CD4-positive, CD25-positive, alpha-beta regulatory T cell (primary cell): ENCODE data around the gene CEP20. TPM values are rescaled to one million over a fixed set of nuclear protein-coding genes. Genes with fewer than 3 reads are reported as not detected.

Experiments used
- ATAC-seq, 2 donors: fragments of 150-1000 bp; cut with Tn5 transposase; one replicate each; pipeline ENCODE4 v1.10.0; 2021; ENCODE audit warnings: low read depth in 2 of 2, moderate number of reproducible peaks in 2 of 2, moderate library complexity in 1 of 2
- DNase-seq, 3 donors: peaks; one replicate each; pipeline versions ENCODE4 v3.0.0 to v3.0.0-alpha.2; 2012 to 2022; ENCODE audit warnings: mixed read lengths in 1 of 3
- H3K27ac ChIP-seq: one replicate; pipeline ENCODE4 v1.7.0; 2013; ENCODE audit warnings: mild to moderate bottlenecking, low read length; ENCODE audit not compliant: insufficient read depth, poor library complexity, severe bottlenecking
- H3K27me3 ChIP-seq: one replicate; pipeline ENCODE4 v1.7.0; 2013; ENCODE audit warnings: low read length; ENCODE audit not compliant: control insufficient read depth, insufficient read depth
- H3K36me3 ChIP-seq: one replicate; pipeline ENCODE4 v1.7.0; 2013; ENCODE audit warnings: mild to moderate bottlenecking, low read length, moderate library complexity; ENCODE audit not compliant: control insufficient read depth, insufficient read depth
- H3K4me1 ChIP-seq: 2 replicates; pipeline ENCODE4 v1.7.0; 2013; ENCODE audit warnings: mild to moderate bottlenecking, low read length; ENCODE audit not compliant: insufficient read depth, control insufficient read depth, poor library complexity, severe bottlenecking
- H3K4me3 ChIP-seq: one replicate; pipeline ENCODE4 v1.7.0; 2013; ENCODE audit warnings: low read depth, mild to moderate bottlenecking, low read length, moderate library complexity
- H3K9me3 ChIP-seq, 2 experiments: 1 replicate in 1 of 2; 2 replicates in 1 of 2; pipeline ENCODE4 v1.7.0; 2013; ENCODE audit warnings: low read length in 2 of 2, mild to moderate bottlenecking in 1 of 2, moderate library complexity in 1 of 2; ENCODE audit not compliant: control insufficient read depth in 2 of 2
- H3K27ac Mint-ChIP-seq, 3 donors: one replicate each; pipeline ENCODE4 v1.8.0; 2020 to 2022; ENCODE audit warnings: mild to moderate bottlenecking in 3 of 3, mixed read lengths in 3 of 3, moderate library complexity in 2 of 3
- H3K27me3 Mint-ChIP-seq: one replicate; pipeline ENCODE4 v1.8.0; 2022; ENCODE audit warnings: mild to moderate bottlenecking, mixed read lengths
- H3K36me3 Mint-ChIP-seq: one replicate; pipeline ENCODE4 v1.8.0; 2020; ENCODE audit warnings: mixed read lengths
- H3K4me1 Mint-ChIP-seq, 4 donors: one replicate each; pipeline ENCODE4 v1.8.0; 2020 to 2022; ENCODE audit warnings: mixed read lengths in 4 of 4, mild to moderate bottlenecking in 1 of 4
- H3K4me3 Mint-ChIP-seq, 4 donors: one replicate each; pipeline ENCODE4 v1.8.0; 2020 to 2022; ENCODE audit warnings: mild to moderate bottlenecking in 4 of 4, mixed read lengths in 4 of 4, moderate library complexity in 3 of 4
- H3K9me3 Mint-ChIP-seq, 7 donors: one replicate each; pipeline ENCODE4 v1.8.0; 2020 to 2022; ENCODE audit warnings: mixed read lengths in 7 of 7, mild to moderate bottlenecking in 3 of 7, moderate library complexity in 2 of 7
- polyA plus RNA-seq, 4 donors: library from polyadenylated mRNA; unstranded; fragments of 300-500 nt; fragmentation: Illumina TruSeq; gene quantifications; one replicate each; pipeline ENCODE4 v1.2.3, GENCODE V29; 2021
- total RNA-seq: library from RNA; stranded (reverse); gene quantifications from one replicate; pipeline ENCODE4 v1.2.3, GENCODE V29; 2022

Gene CEP20
- total and polyA plus RNA-seq, 5 donors from 2014 or later = 14.8 to 33.5 (median 31.3) TPM

GRCh38 chr16:15836965-15837611 lies 51.3 kb downstream of the CEP20 start:
- DNase-seq = no peak
- Histone ChIP-seq H3K27me3 (no peaks in the 10 kb centered on the region), H3K4me1 (no peaks in the 10 kb centered on the region), H3K27ac (no peak overlapping the region), H3K4me3 (no peak overlapping the region), H3K9me3 (no peaks in the 10 kb centered on the region), H3K36me3 (no peaks in the 10 kb centered on the region)
- Mint-ChIP-seq H3K27me3 (peaks cover 10% of the 10 kb centered on the region), H3K9me3 (no peaks in the 10 kb centered on the region), H3K4me3 (no peak overlapping the region), H3K36me3 (no peaks in the 10 kb centered on the region), H3K4me1 (peaks cover 0 to 8% (median 1%) of the 10 kb centered on the region in 4 donors), H3K27ac (no peak overlapping the region)
- ATAC-seq = no peak

GRCh38 chr16:15836074-15836473 lies 52.3 kb downstream of the CEP20 start:
- Mint-ChIP-seq H3K9me3 (no peaks in the 10 kb centered on the region), H3K4me3 (no peak overlapping the region), H3K27ac (no peak overlapping the region)

GRCh38 chr16:15835136-15835878 lies 53.1 kb downstream of the CEP20 start:
- H3K27ac ChIP-seq = no peak overlapping the region
- no peaks in the 10 kb centered on the region for H3K4me1 ChIP-seq
- Mint-ChIP-seq H3K27ac (no peak overlapping the region), H3K4me1 (peaks cover 0 to 13% (median 1%) of the 10 kb centered on the region in 4 donors), H3K4me3 (no peak overlapping the region), H3K9me3 (no peaks in the 10 kb centered on the region), H3K27me3 (peaks cover 18% of the 10 kb centered on the region), H3K36me3 (no peaks in the 10 kb centered on the region)
- DNase-seq (peak in 1 of 3 donors; percentile 30), ATAC-seq (no peak)
- H3K36me3 ChIP-seq = no peaks in the 10 kb centered on the region
- H3K4me3 ChIP-seq = no peak overlapping the region
- H3K9me3 ChIP-seq = no peaks in the 10 kb centered on the region
- H3K27me3 ChIP-seq = no peaks in the 10 kb centered on the region

More at GRCh38 chr16:15836074-15836473, 52.3 kb downstream of the CEP20 start:
- DNase-seq (no peak), ATAC-seq (no peak)
- H3K36me3 ChIP-seq = no peaks in the 10 kb centered on the region
- no peaks in the 10 kb centered on the region for H3K4me1 ChIP-seq
- no peak overlapping the region for H3K4me3 ChIP-seq
- no peaks in the 10 kb centered on the region for H3K27me3 ChIP-seq
- H3K4me1 Mint-ChIP-seq = peaks cover 0 to 13% (median 1%) of the 10 kb centered on the region in 4 donors
- H3K36me3 Mint-ChIP-seq = no peaks in the 10 kb centered on the region
- H3K27ac ChIP-seq = no peak overlapping the region
- H3K9me3 ChIP-seq = no peaks in the 10 kb centered on the region
- H3K27me3 Mint-ChIP-seq = peaks cover 17% of the 10 kb centered on the region

GRCh38 chr16:15834502-15834901 lies 53.9 kb downstream of the CEP20 start:
- no peak for ATAC-seq
- no peak overlapping the region for H3K27ac ChIP-seq
- no peak overlapping the region for H3K27ac Mint-ChIP-seq

GRCh38 chr16:15833541-15833940 lies 54.9 kb downstream of the CEP20 start:
- no peaks in the 10 kb centered on the region for H3K4me1 ChIP-seq
- no peak overlapping the region for H3K4me3 Mint-ChIP-seq
- H3K27me3 ChIP-seq = no peaks in the 10 kb centered on the region
- no peak for DNase-seq
- no peaks in the 10 kb centered on the region for H3K36me3 Mint-ChIP-seq
- H3K27ac ChIP-seq = no peak overlapping the region
- H3K36me3 ChIP-seq = no peaks in the 10 kb centered on the region
- peaks cover 0 to 13% (median 1%) of the 10 kb centered on the region in 4 donors for H3K4me1 Mint-ChIP-seq
- H3K9me3 Mint-ChIP-seq = no peaks in the 10 kb centered on the region
- peaks cover 21% of the 10 kb centered on the region for H3K27me3 Mint-ChIP-seq
- H3K27ac Mint-ChIP-seq = peak overlapping the region in 1 of 3 donors; percentile 22
- ATAC-seq = no peak
- H3K9me3 ChIP-seq = no peaks in the 10 kb centered on the region
- no peak overlapping the region for H3K4me3 ChIP-seq

More at GRCh38 chr16:15834502-15834901, 53.9 kb downstream of the CEP20 start:
- H3K4me1 Mint-ChIP-seq = peaks cover 0 to 13% (median 1%) of the 10 kb centered on the region in 4 donors
- H3K36me3 ChIP-seq = no peaks in the 10 kb centered on the region
- no peaks in the 10 kb centered on the region for H3K27me3 ChIP-seq
- no peaks in the 10 kb centered on the region for H3K36me3 Mint-ChIP-seq
- H3K9me3 ChIP-seq = no peaks in the 10 kb centered on the region
- H3K27me3 Mint-ChIP-seq = peaks cover 21% of the 10 kb centered on the region
- DNase-seq = no peak
- H3K9me3 Mint-ChIP-seq = no peaks in the 10 kb centered on the region
- no peak overlapping the region for H3K4me3 Mint-ChIP-seq
- H3K4me3 ChIP-seq = no peak overlapping the region
- no peaks in the 10 kb centered on the region for H3K4me1 ChIP-seq

GRCh38 chr16:15832241-15832640 lies 56.2 kb downstream of the CEP20 start:
- Histone ChIP-seq H3K4me1 (no peaks in the 10 kb centered on the region), H3K36me3 (no peaks in the 10 kb centered on the region), H3K4me3 (no peak overlapping the region), H3K9me3 (no peaks in the 10 kb centered on the region), H3K27me3 (no peaks in the 10 kb centered on the region), H3K27ac (no peak overlapping the region)
- peaks cover 21% of the 10 kb centered on the region for H3K27me3 Mint-ChIP-seq
- no peaks in the 10 kb centered on the region for H3K9me3 Mint-ChIP-seq
- ATAC-seq = no peak
- no peak overlapping the region for H3K27ac Mint-ChIP-seq
- no peak overlapping the region for H3K4me3 Mint-ChIP-seq
- peaks cover 0 to 13% (median 1%) of the 10 kb centered on the region in 4 donors for H3K4me1 Mint-ChIP-seq
- DNase-seq = no peak
- no peaks in the 10 kb centered on the region for H3K36me3 Mint-ChIP-seq

- H3K36me3 ChIP-seq = no peaks in the 10 kb centered on the region
- Mint-ChIP-seq H3K27ac (no peak overlapping the region), H3K9me3 (no peaks in the 10 kb centered on the region), H3K4me1 (peaks cover 0 to 13% (median 1%) of the 10 kb centered on the region in 4 donors), H3K4me3 (no peak overlapping the region), H3K36me3 (no peaks in the 10 kb centered on the region), H3K27me3 (peaks cover 20% of the 10 kb centered on the region)
- no peak overlapping the region for H3K27ac ChIP-seq
- H3K27me3 ChIP-seq = no peaks in the 10 kb centered on the region
- ATAC-seq = no peak
- H3K4me3 ChIP-seq = no peak overlapping the region
- DNase-seq = no peak
- no peaks in the 10 kb centered on the region for H3K9me3 ChIP-seq
- H3K4me1 ChIP-seq = no peaks in the 10 kb centered on the region
These were observed 57.5 kb downstream of the CEP20 start for GRCh38 chr16:15830832-15831451.
